GM18499 (cell line): ENCODE data around the gene IBTK.
"Not testable (repeated sequence)": the region's sequence is repeated elsewhere in the genome, so short reads cannot be mapped to it uniquely, and the experiment has no call there.

Source experiments
- ATAC-seq: cut with Tn5 transposase; IDR thresholded peaks from one replicate; pipeline ENCODE4 v1.9.1; 2021; ENCODE audit warnings: moderate number of reproducible peaks; ENCODE audit not compliant: insufficient read depth, unreplicated experiment

IBTK gene

DNA sequence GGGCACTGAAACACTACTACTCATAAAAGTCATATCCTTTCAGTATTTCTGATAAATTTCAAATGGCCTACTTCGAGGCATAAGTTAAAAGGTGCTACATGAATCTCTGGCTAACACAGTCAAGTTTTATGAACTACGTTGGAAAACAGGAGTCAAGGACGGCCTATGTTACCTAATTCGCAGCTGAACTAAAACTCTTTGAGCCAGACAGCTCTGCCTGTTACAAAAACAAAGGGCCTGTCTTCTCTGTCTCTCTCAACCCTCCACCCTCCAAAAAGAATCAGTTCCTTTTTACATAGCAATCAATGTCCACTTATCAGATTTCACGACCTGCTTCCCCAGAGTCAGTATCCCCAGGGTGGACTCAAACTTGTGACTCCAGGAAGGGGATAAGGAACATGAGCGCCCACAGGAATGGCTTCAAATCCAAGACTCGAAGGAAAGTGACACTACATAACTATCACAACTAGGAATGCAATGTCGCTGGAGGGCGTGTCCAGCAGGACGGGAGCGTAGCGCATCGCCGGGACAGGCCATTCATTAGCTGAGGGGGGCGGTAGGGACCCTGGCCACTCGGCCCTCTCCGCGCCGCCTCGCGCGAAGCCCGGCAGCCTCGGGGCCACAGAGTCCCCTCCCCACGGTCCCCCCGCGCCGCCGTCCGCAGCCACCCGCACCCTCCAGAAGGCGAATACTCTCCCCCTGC, 591 bp downstream of the IBTK start:
- peak; percentile 23 for ATAC-seq

DNA sequence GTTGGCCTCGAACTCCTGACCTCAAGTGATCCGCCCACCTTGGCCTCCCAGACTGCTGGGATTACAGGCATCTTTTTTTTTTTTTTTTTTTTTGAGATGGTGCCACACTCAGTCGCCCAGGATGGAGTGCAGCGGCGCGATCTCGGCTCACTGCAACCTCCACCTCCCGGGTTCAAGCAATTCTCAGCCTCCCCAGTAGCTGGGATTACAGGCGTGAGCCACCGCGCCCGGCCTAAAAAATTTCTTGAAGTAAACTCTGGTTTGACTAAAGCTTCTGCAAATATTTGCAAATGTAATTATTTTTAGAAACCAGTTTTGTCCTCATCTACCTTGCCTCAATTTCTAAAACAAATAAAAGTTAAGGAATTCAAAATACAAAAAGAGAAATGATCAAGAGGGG, 1.2 kb downstream of the IBTK start:
- no peak for ATAC-seq

DNA sequence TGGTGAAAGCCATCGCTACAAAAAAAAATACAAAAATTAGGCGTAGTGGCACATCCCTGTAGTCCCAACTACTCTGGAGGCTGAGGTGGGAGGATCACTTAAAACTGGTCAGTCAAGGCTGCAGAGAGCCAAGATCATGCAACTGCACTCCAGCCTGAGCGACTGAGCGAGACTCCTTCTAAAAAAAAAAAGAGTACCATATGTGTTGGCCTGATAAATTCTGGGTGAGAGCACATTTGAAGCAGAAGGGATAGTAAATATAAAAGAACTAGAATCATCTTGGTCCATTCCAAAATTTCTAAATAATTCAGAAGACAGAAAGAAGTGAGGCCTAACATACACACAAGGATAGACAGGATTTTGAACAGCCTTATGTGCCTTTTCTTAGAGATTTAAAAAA, 2.2 kb downstream of the IBTK start:
- no peak for ATAC-seq

GRCh38 chr6:82243884-82244283, 3.7 kb downstream of the IBTK start:
- no peak for ATAC-seq

GRCh38 chr6:82240186-82240585, 7.4 kb downstream of the IBTK start:
- no peak for ATAC-seq

DNA sequence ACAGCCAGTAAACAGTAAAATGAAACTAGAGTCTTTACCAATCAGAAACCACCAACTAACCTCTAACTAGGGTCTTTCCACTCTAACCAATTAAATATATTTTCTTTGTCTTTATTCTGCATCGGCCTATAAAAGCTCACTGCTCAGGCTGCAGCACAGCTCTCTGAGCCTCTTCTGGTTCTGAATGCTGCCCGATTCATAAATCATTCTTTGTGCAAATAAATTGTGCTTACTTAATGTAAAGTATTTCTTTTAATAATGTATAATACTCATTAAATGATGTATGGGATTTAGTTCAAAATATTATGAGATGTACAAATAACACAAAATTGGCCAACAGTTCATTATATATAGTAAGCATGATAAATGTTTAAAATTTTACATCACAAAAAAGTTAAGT, 7.9 kb downstream of the IBTK start:
- ATAC-seq: no peak

- ATAC-seq: no peak
These were observed 10.5 kb downstream of the IBTK start for GRCh38 chr6:82237013-82237412.

DNA sequence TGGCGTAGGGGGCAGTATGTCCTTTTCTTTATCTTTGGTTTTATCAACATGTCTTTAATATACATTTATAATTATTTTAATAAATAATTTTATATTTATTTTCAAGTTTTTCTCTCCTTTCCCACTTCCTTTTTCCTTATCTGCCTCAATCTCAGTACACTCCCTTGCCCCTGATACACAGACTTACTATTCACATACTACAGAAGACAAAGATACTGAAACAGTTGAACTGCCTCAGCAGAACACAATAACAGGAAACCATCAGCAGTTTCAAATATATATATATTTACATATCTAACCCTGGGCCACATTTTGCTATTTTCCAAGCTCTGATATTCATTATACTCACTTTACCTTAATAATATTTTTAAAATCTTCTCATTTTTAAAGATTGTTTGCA, 19.8 kb downstream of the IBTK start:
- ATAC-seq: peak; percentile 93

- ATAC-seq: no peak
These were observed 27.4 kb downstream of the IBTK start for GRCh38 chr6:82220167-82220566.

GRCh38 chr6:82217018-82217586, 30.4 kb downstream of the IBTK start:
- ATAC-seq: peak; percentile 92

- no peak for ATAC-seq
These were observed 31.0 kb downstream of the IBTK start for GRCh38 chr6:82216549-82216948.

- no peak for ATAC-seq
These were observed 36.2 kb downstream of the IBTK start for GRCh38 chr6:82211326-82211725.

DNA sequence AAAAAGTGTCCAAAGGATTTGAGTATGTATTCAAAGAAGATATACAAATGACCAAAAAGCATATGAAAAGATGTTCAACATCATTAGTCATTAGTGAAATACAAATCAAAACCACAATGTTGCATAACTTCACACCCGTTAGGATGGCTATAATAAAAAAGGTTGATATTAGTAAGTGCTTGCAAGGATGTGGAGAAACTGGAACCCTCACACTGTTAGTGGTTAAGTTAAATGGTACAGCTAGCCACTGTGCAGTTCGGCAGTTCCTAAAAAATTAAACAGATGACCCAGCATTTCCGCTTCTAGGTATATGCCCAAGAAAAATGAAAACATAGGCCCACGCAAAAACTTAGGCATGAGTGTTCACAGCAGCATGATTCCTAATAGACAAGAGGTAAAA, 38.6 kb downstream of the IBTK start:
- ATAC-seq: no peak

DNA sequence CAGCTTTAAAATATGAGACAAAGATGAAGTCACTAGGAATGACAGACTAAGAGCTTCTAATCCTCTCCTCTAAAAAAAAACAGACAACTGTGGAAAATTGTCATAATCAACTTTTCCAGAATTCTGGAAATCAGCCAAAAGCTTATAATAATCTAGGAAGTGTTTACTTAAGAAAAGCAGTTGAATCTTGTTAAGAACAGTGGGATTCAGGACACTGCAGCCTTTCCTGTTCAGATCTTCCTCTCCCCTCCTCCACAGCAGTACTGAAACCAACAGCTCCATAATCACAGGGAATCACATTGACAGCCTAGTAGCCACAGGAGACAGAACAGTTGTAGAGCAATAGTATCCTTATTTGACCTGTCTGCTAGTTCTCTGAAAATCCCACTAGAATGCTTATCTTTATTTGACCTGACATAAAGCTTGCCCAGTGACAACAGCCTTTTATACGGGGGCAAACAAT, 41.6 kb downstream of the IBTK start:
- no peak for ATAC-seq

DNA sequence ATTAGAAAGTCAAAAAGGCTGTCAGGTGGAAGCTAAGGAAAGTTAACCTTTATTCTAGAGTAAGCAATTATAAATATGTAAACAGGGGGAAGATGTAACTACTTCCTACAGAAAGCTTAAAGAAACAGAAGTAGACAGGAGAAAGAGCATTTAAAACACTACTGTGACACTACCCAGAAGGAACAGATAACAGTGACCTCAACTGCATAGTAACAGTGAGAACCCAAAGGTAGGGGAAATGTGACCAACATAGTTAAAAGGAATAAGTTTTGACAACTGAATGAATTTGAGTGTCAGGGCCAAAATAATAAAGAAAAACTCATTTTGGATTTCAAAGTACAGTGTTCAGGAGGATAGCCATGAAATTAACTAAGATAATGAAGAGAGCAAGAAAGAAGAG, 43.5 kb downstream of the IBTK start:
- ATAC-seq: no peak

DNA sequence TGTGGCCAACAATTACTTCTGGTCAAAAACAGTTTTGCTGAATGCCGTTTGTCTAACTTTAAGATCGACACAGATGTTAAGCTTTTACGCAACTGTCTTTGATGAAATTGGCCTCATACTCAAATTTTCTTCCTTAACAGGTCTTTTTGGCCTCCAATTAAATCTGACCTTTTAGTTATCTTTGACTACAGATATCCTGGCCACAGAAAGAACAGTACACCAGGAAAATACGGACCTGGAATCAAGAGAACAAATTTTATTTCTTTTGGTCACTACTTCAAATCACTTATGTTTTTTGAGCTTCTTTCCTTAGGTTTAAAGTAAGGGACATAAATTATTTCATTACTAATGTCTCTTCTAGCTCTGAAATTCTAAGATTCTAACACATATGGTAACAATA, 49.8 kb downstream of the IBTK start:
- ATAC-seq: no peak

GRCh38 chr6:82197245-82197644, 50.3 kb downstream of the IBTK start:
- not testable (repeated sequence) for ATAC-seq

DNA sequence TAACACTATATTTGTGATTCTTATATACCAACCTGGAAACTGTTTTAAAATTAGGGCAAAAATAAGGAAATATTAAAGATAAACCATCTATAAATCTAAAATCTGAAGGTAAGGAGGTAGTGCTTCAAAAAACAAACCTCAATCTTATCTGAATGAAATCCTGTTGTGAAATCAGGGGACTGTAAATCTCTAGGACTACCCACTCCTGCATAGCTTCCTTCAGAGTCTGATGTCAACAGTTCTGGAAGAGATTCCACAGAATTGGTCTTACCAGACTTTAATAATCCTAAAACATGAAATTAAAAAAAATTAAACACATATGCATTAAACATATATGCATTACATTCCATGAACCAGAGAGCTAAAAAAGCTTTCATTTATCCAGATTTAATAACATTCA, 51.4 kb downstream of the IBTK start:
- ATAC-seq: no peak

- ATAC-seq: no peak
These were observed 51.9 kb downstream of the IBTK start for GRCh38 chr6:82195619-82196018.

- no peak for ATAC-seq
These were observed 61.5 kb downstream of the IBTK start for GRCh38 chr6:82185948-82186535.

DNA sequence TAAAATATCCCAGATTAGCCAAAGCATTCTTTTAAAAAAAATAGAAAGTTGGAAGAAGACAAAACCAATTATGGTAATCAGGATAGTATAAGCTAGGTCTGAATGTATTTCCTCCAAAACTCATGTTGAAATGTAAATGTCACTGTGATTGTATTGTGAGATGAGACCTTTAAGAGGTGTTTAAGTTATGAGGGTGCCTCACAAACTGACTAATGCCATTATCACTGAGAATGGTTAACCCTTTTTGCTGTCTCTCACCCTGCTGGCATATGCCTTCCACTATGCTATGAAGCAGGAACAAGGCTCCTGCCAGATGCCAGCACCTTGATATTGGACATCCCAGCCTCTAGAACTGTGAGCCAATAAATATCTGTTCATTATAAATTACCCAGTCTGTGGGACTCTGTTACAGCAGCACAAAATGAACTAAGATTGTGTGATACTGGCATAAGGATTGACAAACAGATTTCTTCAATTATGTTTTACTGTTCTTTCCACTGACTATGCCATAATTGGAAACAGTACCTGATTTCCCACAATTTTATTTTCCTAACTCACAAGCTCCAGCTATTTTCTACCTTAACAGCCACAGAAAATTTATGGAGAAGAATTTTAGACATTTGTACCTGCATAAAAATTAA, 63.8 kb downstream of the IBTK start:
- no peak for ATAC-seq
